HepG2 (cell line): ENCODE data around the gene PUM1. TPM values are rescaled to one million over a fixed set of nuclear protein-coding genes. Genes with fewer than 3 reads are reported as not detected.

Source experiments
- ATAC-seq: fragments of 200-7000 bp; cut with Tn5 transposase; 3 replicates; pipeline ENCODE4 v1.9.1; 2020; ENCODE audit warnings: mild to moderate bottlenecking, moderate library complexity
- BruUV-seq: library from RNA; stranded (reverse); fragments of 400-500 nt; replicated peaks from 2 replicates; lab custom pipeline; 2021; lab: Mats Ljungman, UMichigan
- CTCF ChIA-PET: fragments of 300-600 bp; formaldehyde crosslinking; extraction: SDS; loops from one replicate; lab custom pipeline; 2021; ENCODE audit warnings: low total read pairs, inconsistent platforms, low intra/inter-chr PET ratio; lab: Yijun Ruan, JAX
- POLR2A ChIA-PET: fragments of 350-600 bp; sonication (Branson Sonifier 250); formaldehyde crosslinking; loops from one replicate; lab custom pipeline; 2020; ENCODE audit warnings: antibody characterized with exemption, inconsistent platforms; lab: Yijun Ruan, JAX
- DNase-seq: peaks from one replicate; pipeline ENCODE4 v3.0.0-alpha.2; 2015; ENCODE audit warnings: low spot score
- FAIRE-seq: peaks from 3 replicates; lab custom pipeline; 2011; peaks lifted over from hg19 to GRCh38; lab: Jason Lieb, UNC
- H2AFZ ChIP-seq: one replicate; pipeline ENCODE4 v1.6.1; 2011; ENCODE audit warnings: low read length, inconsistent platforms
- H3K27ac ChIP-seq: fragments of 300-600 bp; 3 replicates; pipeline ENCODE4 v1.8.0; 2011; ENCODE audit warnings: mixed run types, mild to moderate bottlenecking, mixed read lengths, low read length, inconsistent platforms; ENCODE audit not compliant: insufficient read depth; ENCODE audit errors: extremely low read length
- H3K27me3 ChIP-seq, 2 experiments: fragments of 200-600 bp in 1 of 2; 2 replicates in 1 of 2; 3 replicates in 1 of 2; pipeline versions ENCODE4 v1.6.0 to v1.8.0; 2011; ENCODE audit warnings: low read length in 2 of 2, mild to moderate bottlenecking in 2 of 2, moderate library complexity in 2 of 2, inconsistent platforms in 1 of 2; ENCODE audit not compliant: insufficient read depth in 2 of 2, control insufficient read depth in 1 of 2
- H3K36me3 ChIP-seq, 2 experiments: fragments of 200-600 bp in 1 of 2; replicated peaks in 1 of 2; 2 replicates in 1 of 2; 3 replicates in 1 of 2; pipeline versions ENCODE4 v1.5.1 to v1.8.0; 2011; ENCODE audit warnings: low read length in 2 of 2, inconsistent platforms in 1 of 2; ENCODE audit not compliant: insufficient read depth in 2 of 2, control insufficient read depth in 1 of 2
- H3K4me1 ChIP-seq: 2 replicates; pipeline ENCODE4 v1.5.1; 2012; ENCODE audit warnings: low read length, inconsistent platforms; ENCODE audit not compliant: insufficient read depth
- H3K4me2 ChIP-seq: 2 replicates; pipeline ENCODE4 v1.6.0; 2011; ENCODE audit warnings: low read depth, low read length, inconsistent platforms
- H3K4me3 ChIP-seq, 3 experiments: fragments of 200-600 bp in 1 of 3; sonication (generic), shearing (Covaris generic) in 1 of 3; replicated peaks in 1 of 3; 2 replicates each; pipeline ENCODE4 v1.5.1; 2011 to 2016; ENCODE audit warnings: low read length in 3 of 3, inconsistent platforms in 2 of 3, low read depth in 2 of 3, mild to moderate bottlenecking in 2 of 3, control low read depth in 1 of 3, mixed read lengths in 1 of 3; ENCODE audit not compliant: insufficient read depth in 1 of 3
- H3K79me2 ChIP-seq: one replicate; pipeline ENCODE4 v1.6.1; 2011; ENCODE audit warnings: low read length, inconsistent platforms; ENCODE audit not compliant: insufficient read depth
- H3K9ac ChIP-seq: 2 replicates; pipeline ENCODE4 v1.6.0; 2011; ENCODE audit warnings: mild to moderate bottlenecking, low read depth, low read length, inconsistent platforms; ENCODE audit not compliant: insufficient read depth
- H3K9me3 ChIP-seq: 2 replicates; pipeline ENCODE4 v1.5.1; 2012; ENCODE audit warnings: mild to moderate bottlenecking, low read length
- H4K20me1 ChIP-seq: 2 replicates; pipeline ENCODE4 v1.6.0; 2011; ENCODE audit warnings: inconsistent platforms, mild to moderate bottlenecking, low read length, moderate library complexity; ENCODE audit not compliant: insufficient read depth
- CENPT ChIP-seq: sonication (generic); formaldehyde crosslinking; IDR thresholded peaks from 2 replicates; pipeline ENCODE4 v1.8.0; 2022; ENCODE audit warnings: low read depth, mild to moderate bottlenecking, moderate library complexity, missing genetic modification reagents
- ZNF318 ChIP-seq: sonication (generic); formaldehyde crosslinking; IDR thresholded peaks from 2 replicates; pipeline ENCODE4 v1.4.0; 2020; ENCODE audit warnings: mild to moderate bottlenecking, missing genetic modification reagents
- ZNF782 ChIP-seq: sonication (generic); formaldehyde crosslinking; IDR thresholded peaks from 2 replicates; pipeline ENCODE4 v1.4.0; 2020; ENCODE audit warnings: missing genetic modification reagents, mild to moderate bottlenecking, borderline replicate concordance
- WGBS: methylation state at CpG from one replicate; pipeline ENCODE4 v1.1.6; 2017; ENCODE audit warnings: low lambda C conversion rate; 5-methylcytosine and 5-hydroxymethylcytosine counted together
- in situ Hi-C: cut with HindIII; loops from 2 replicates; pipeline ENCODE4 v1.10.0; 2017; ENCODE audit warnings: low pct_unique_long_range_greater_than_20kb; ENCODE audit not compliant: extremely low pct_ligation_motif_present
- intact Hi-C: fragments of 100-400 bp; cut with micrococcal nuclease; formaldehyde crosslinking; loops from one replicate; pipeline ENCODE4 v1.10.0; 2022; ENCODE audit not compliant: unreplicated experiment
- polyA plus RNA-seq, 8 experiments: library from polyadenylated mRNA; depleted of rRNA in 3 of 8; stranded (reverse) in 7 of 8; unstranded in 1 of 8; fragments of >200 nt; fragmentation: Illumina TruSeq in 4 of 8; extraction: Trizol in 4 of 8; gene quantifications; 2 replicates each; pipeline versions ENCODE4 v1.2.1 to v1.2.3, GENCODE V29; 2011 to 2016; ENCODE audit warnings: low read depth in 4 of 8, missing spikeins in 1 of 8, mixed read lengths in 1 of 8; ENCODE audit not compliant: insufficient read depth in 1 of 8
- total RNA-seq, 5 experiments: library from RNA; depleted of rRNA; stranded (reverse); fragments of >200 nt; fragmentation: Illumina TruSeq; extraction: Trizol; gene quantifications; 2 replicates each; pipeline ENCODE4 v1.2.3, GENCODE V29; 2016; ENCODE audit warnings: low read depth in 1 of 5

PUM1 gene
- total and polyA plus RNA-seq, 2 of the 13 experiments (the other 11 are each of a cell fraction or from before 2014, with no cell fraction given), result 64.7 to 91.0 TPM

- Histone ChIP-seq H3K27ac (no peak overlapping the region), H3K4me2 (peak overlapping the region; percentile 53), H4K20me1 (no peaks in the 10 kb centered on the region), H3K36me3 (no peaks in the 10 kb centered on the region), H3K9ac (no peak overlapping the region), H3K9me3 (no peaks in the 10 kb centered on the region), H3K4me3 (peak overlapping the region in 1 of 3 experiments; percentile 57; a peak in 1 of 6 replicates), H3K4me1 (peaks cover 26% of the 10 kb centered on the region), H3K27me3 (peaks cover 5 to 45% of the 10 kb centered on the region in 2 experiments), H3K79me2 (no peaks in the 10 kb centered on the region)
- POLR2A ChIA-PET, result no interaction called here
- BruUV-seq, result no TSS peak
- FAIRE-seq (no peak), DNase-seq (no peak), ATAC-seq (no peak)
- 39% methylated on average over 9 of the region's 14 CpGs for WGBS
- intact Hi-C loops, result loop anchor here (2.0 kb wide), 1 partner anchor 191 kb away; no protein-coding TSS in a partner anchor
- in situ Hi-C loops, result loop anchor here (5.0 kb wide), 2 partner anchors 107 to 192 kb away; no protein-coding TSS in a partner anchor
- CTCF ChIA-PET, result interaction anchor here (4.3 kb wide), 1 partner anchor 108 kb away, joined by 72 read pairs; no protein-coding TSS in a partner anchor
- 0 out of 2 replicates have a peak, but pooled peaks have one; percentile 23 for TF ChIP-seq CENPT (CRISPR knock-in tag)
- no peak for TF ChIP-seq ZNF318 (CRISPR knock-in tag)
- TF ChIP-seq ZNF782 (CRISPR knock-in tag), result no peak
- TF ChIP-seq, all 625 proteins: peak for 1
- H2AFZ ChIP-seq, result no peak overlapping the region
Measured at GRCh38 chr1:30909365-30910068, 156.0 kb downstream of the PUM1 start.
